Measurements from ENCODE around the gene ATP9A.
"Not testable (repeated sequence)": the region's sequence is repeated elsewhere in the genome, so short reads cannot be mapped to it uniquely, and the experiment has no call there.

Gene ATP9A

GRCh38 chr20:51687630-51688029 is 80.6 kb downstream of the ATP9A start:
- H4K20me1 ChIP-seq (ENCODE audit: insufficient read depth, low read length), result no peaks in the 10 kb centered on the region
- TF ChIP-seq CTCF (IDR thresholded peaks at IDR 0.05; ENCODE audit: low read length) (no peak), EZH2 (IDR thresholded peaks at IDR 0.05; ENCODE audit: borderline replicate concordance, low read length) (no peak)
- no peak overlapping the region for H3K4me2 ChIP-seq (ENCODE audit: low read length)
- no peaks in the 10 kb centered on the region for H3K36me3 ChIP-seq (ENCODE audit: insufficient read depth, low read length)
- no peak overlapping the region for H3K27ac ChIP-seq (ENCODE audit: low read depth, low read length, poor library complexity, severe bottlenecking)
- H3K4me3 ChIP-seq (ENCODE audit: low read depth, low read length, poor library complexity, severe bottlenecking), result no peak overlapping the region
- H2AFZ ChIP-seq (ENCODE audit: low read length), result no peak overlapping the region
- no peaks in the 10 kb centered on the region for H3K27me3 ChIP-seq (ENCODE audit: insufficient read depth, low read length)
- H3K9me2 ChIP-seq (ENCODE audit: low read depth, low read length), result no peaks in the 10 kb centered on the region
- H3F3A ChIP-seq (ENCODE audit: insufficient read depth, low read length), result no peaks in the 10 kb centered on the region
- no peak overlapping the region for H3K9ac ChIP-seq (ENCODE audit: low read length)
- H3K79me2 ChIP-seq (ENCODE audit: insufficient read depth, low read length), result no peaks in the 10 kb centered on the region
- H3K9me3 ChIP-seq (ENCODE audit: low read length), result no peaks in the 10 kb centered on the region
- no peaks in the 10 kb centered on the region for H3K4me1 ChIP-seq (ENCODE audit: insufficient read depth, low read length, severe bottlenecking)

GRCh38 chr20:51687108-51687507 is 81.1 kb downstream of the ATP9A start:
- no peak overlapping the region for H3K27ac ChIP-seq (ENCODE audit: low read depth, low read length, poor library complexity, severe bottlenecking)
- no peak overlapping the region for H3K4me3 ChIP-seq (ENCODE audit: low read depth, low read length, poor library complexity, severe bottlenecking)
- no peak overlapping the region for H3K9ac ChIP-seq (ENCODE audit: low read length)
- H3K79me2 ChIP-seq (ENCODE audit: insufficient read depth, low read length), result no peaks in the 10 kb centered on the region
- no peaks in the 10 kb centered on the region for H3K9me2 ChIP-seq (ENCODE audit: low read depth, low read length)
- no peak overlapping the region for H2AFZ ChIP-seq (ENCODE audit: low read length)
- TF ChIP-seq EZH2 (IDR thresholded peaks at IDR 0.05; ENCODE audit: borderline replicate concordance, low read length) (no peak), CTCF (IDR thresholded peaks at IDR 0.05; ENCODE audit: low read length) (no peak)
- no peaks in the 10 kb centered on the region for H3K27me3 ChIP-seq (ENCODE audit: insufficient read depth, low read length)
- no peaks in the 10 kb centered on the region for H3K4me1 ChIP-seq (ENCODE audit: insufficient read depth, low read length, severe bottlenecking)
- H3K36me3 ChIP-seq (ENCODE audit: insufficient read depth, low read length), result no peaks in the 10 kb centered on the region
- no peaks in the 10 kb centered on the region for H3K9me3 ChIP-seq (ENCODE audit: low read length)
- H4K20me1 ChIP-seq (ENCODE audit: insufficient read depth, low read length), result no peaks in the 10 kb centered on the region
- no peak overlapping the region for H3K4me2 ChIP-seq (ENCODE audit: low read length)
- no peaks in the 10 kb centered on the region for H3F3A ChIP-seq (ENCODE audit: insufficient read depth, low read length)

GRCh38 chr20:51685494-51685893 is 82.7 kb downstream of the ATP9A start:
- not testable (repeated sequence) for H3K9me2 ChIP-seq (ENCODE audit: low read depth, low read length); H2AFZ ChIP-seq (ENCODE audit: low read length); H3K9me3 ChIP-seq (ENCODE audit: low read length); H3K27me3 ChIP-seq (ENCODE audit: insufficient read depth, low read length); H3K79me2 ChIP-seq (ENCODE audit: insufficient read depth, low read length); H3K27ac ChIP-seq (ENCODE audit: low read depth, low read length, poor library complexity, severe bottlenecking); H4K20me1 ChIP-seq (ENCODE audit: insufficient read depth, low read length); H3K4me2 ChIP-seq (ENCODE audit: low read length); H3K4me3 ChIP-seq (ENCODE audit: low read depth, low read length, poor library complexity, severe bottlenecking); H3K9ac ChIP-seq (ENCODE audit: low read length); H3K4me1 ChIP-seq (ENCODE audit: insufficient read depth, low read length, severe bottlenecking); H3F3A ChIP-seq (ENCODE audit: insufficient read depth, low read length); H3K36me3 ChIP-seq (ENCODE audit: insufficient read depth, low read length)

- Histone ChIP-seq H2AFZ (ENCODE audit: low read length) (no peak overlapping the region), H3K9ac (ENCODE audit: low read length) (no peak overlapping the region), H3K27ac (ENCODE audit: low read depth, low read length, poor library complexity, severe bottlenecking) (no peak overlapping the region), H3K9me2 (ENCODE audit: low read depth, low read length) (no peaks in the 10 kb centered on the region), H3K4me3 (ENCODE audit: low read depth, low read length, poor library complexity, severe bottlenecking) (no peak overlapping the region), H3K4me2 (ENCODE audit: low read length) (no peak overlapping the region), H3F3A (ENCODE audit: insufficient read depth, low read length) (no peaks in the 10 kb centered on the region), H4K20me1 (ENCODE audit: insufficient read depth, low read length) (no peaks in the 10 kb centered on the region), H3K4me1 (ENCODE audit: insufficient read depth, low read length, severe bottlenecking) (no peaks in the 10 kb centered on the region), H3K27me3 (ENCODE audit: insufficient read depth, low read length) (no peaks in the 10 kb centered on the region), H3K36me3 (ENCODE audit: insufficient read depth, low read length) (no peaks in the 10 kb centered on the region), H3K9me3 (ENCODE audit: low read length) (no peaks in the 10 kb centered on the region), H3K79me2 (ENCODE audit: insufficient read depth, low read length) (no peaks in the 10 kb centered on the region)
- TF ChIP-seq EZH2 (IDR thresholded peaks at IDR 0.05; ENCODE audit: borderline replicate concordance, low read length) (no peak), CTCF (IDR thresholded peaks at IDR 0.05; ENCODE audit: low read length) (no peak)
These were observed 88.0 kb downstream of the ATP9A start for GRCh38 chr20:51680067-51680749.
